ENCODE data around the gene MYL7.

Gene MYL7

DNA sequence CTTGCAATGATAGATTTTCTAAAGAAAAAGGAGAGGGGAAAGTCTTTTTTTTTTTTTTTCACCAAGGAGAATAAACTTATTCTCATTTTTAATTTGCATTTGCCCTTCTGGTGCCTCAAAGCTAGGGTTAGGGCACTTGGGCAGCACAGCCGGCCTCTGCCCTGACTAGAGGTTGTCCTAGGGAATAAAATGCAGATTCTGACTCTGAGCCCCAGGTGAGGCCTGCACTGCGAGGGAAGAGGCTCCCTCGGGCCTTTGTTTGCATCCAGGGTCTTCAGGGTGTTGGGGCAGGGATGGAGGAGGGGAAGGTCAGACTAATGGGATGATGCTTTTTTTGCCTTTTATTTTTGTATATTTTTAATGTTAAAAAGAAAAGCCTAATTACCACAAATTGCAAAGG lies 7.8 kb downstream of the MYL7 start:
- TF ChIP-seq, protein P1, sequence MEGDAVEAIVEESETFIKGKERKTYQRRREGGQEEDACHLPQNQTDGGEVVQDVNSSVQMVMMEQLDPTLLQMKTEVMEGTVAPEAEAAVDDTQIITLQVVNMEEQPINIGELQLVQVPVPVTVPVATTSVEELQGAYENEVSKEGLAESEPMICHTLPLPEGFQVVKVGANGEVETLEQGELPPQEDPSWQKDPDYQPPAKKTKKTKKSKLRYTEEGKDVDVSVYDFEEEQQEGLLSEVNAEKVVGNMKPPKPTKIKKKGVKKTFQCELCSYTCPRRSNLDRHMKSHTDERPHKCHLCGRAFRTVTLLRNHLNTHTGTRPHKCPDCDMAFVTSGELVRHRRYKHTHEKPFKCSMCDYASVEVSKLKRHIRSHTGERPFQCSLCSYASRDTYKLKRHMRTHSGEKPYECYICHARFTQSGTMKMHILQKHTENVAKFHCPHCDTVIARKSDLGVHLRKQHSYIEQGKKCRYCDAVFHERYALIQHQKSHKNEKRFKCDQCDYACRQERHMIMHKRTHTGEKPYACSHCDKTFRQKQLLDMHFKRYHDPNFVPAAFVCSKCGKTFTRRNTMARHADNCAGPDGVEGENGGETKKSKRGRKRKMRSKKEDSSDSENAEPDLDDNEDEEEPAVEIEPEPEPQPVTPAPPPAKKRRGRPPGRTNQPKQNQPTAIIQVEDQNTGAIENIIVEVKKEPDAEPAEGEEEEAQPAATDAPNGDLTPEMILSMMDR (IDR thresholded peaks at IDR 0.05) = no peak
- H3K36me3 ChIP-seq (ENCODE audit: control insufficient read depth, insufficient read depth, low read length) = no peaks in the 10 kb centered on the region
- H3K4me2 ChIP-seq (ENCODE audit: low read length) = no peak overlapping the region
- H3K27ac ChIP-seq = no peak overlapping the region
- no peak overlapping the region for H2AFZ ChIP-seq
- H3K4me1 ChIP-seq = peaks cover 13% of the 10 kb centered on the region
- no peak overlapping the region for H3K4me3 ChIP-seq (ENCODE audit: low read depth, low read length)
- no peaks in the 10 kb centered on the region for H3K9me3 ChIP-seq (ENCODE audit: control insufficient read depth, low read length)
- no peak overlapping the region for H3K9ac ChIP-seq
- no peaks in the 10 kb centered on the region for H3K27me3 ChIP-seq (ENCODE audit: control insufficient read depth, insufficient read depth, low read length)
- no peaks in the 10 kb centered on the region for H3K79me2 ChIP-seq

DNA sequence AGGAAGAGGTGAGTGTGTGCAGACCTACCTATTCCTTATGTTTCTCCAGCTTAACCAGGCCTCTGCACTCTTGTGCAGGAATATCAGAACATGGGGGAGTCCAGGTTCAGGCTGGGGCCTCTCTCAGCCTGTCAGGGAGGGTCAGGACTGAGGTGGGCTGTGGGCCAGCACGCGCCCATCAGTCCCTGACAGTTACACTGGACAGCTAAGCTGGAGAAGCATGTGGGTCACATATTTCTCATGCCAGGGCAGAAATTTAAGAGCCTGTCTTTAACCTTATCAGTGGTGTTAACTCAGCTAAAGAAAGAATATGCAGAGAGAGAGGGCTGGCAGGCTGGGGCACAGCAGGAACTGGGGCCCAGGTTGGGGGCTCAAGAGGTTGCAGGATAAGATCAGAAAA lies 9.1 kb downstream of the MYL7 start:
- H3K9ac ChIP-seq = no peak overlapping the region
- H3K27ac ChIP-seq = no peak overlapping the region
- TF ChIP-seq, protein P1 (IDR thresholded peaks at IDR 0.05) = no peak
- H3K4me1 ChIP-seq = peaks cover 13% of the 10 kb centered on the region
- no peak overlapping the region for H3K4me2 ChIP-seq (ENCODE audit: low read length)
- no peaks in the 10 kb centered on the region for H3K9me3 ChIP-seq (ENCODE audit: control insufficient read depth, low read length)
- no peaks in the 10 kb centered on the region for H3K79me2 ChIP-seq
- H2AFZ ChIP-seq = peak overlapping the region; percentile 66
- no peak overlapping the region for H3K4me3 ChIP-seq (ENCODE audit: low read depth, low read length)
- H3K27me3 ChIP-seq (ENCODE audit: control insufficient read depth, insufficient read depth, low read length) = no peaks in the 10 kb centered on the region
- no peaks in the 10 kb centered on the region for H3K36me3 ChIP-seq (ENCODE audit: control insufficient read depth, insufficient read depth, low read length)

DNA sequence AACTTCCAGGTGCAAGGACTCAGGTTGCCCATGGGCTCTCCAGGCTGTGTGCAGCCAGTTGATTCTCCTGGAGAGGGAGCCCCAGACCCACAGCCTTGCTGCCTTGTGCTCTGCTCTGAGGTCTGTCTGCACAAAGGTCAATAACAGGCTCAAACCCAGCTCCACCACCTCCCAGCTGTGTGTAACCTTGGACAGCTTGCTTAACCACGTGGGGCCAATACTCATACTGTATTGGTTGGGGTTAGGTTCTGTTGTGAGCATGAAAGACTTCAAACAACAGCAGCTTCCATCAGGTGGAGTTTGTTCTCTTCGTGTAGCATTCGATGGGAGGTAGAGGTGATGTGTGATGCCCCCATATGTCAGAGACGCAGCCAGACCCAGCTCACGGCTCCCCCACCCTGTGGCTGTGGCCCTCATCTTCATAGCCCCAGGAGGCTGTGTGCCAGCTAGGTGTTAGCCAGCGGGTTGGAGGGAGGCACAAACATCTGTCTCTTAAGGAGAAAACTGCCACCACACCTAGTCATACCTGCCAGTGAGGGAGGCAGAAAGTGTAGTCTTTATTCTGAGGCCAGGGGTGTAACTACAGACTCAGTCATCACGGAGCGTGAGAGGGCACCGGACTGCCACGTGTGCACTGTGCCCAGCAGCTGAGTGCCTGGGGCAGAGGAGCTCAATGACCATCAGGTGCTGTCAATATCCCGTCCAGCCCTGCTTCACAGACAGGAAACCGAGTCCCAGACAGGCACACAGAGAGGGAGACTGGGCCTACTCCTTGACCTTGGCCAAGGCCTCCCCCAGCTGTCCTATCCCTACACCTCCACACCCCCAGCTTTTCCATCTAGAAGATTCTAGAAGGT lies 9.7 kb downstream of the MYL7 start:
- Histone ChIP-seq H3K9ac (no peak overlapping the region), H3K36me3 (ENCODE audit: control insufficient read depth, insufficient read depth, low read length) (no peaks in the 10 kb centered on the region), H3K27me3 (ENCODE audit: control insufficient read depth, insufficient read depth, low read length) (no peaks in the 10 kb centered on the region), H3K4me3 (ENCODE audit: low read depth, low read length) (no peak overlapping the region), H3K4me2 (ENCODE audit: low read length) (no peak overlapping the region), H2AFZ (peak overlapping the region; percentile 66), H3K79me2 (no peaks in the 10 kb centered on the region), H3K9me3 (ENCODE audit: control insufficient read depth, low read length) (no peaks in the 10 kb centered on the region), H3K27ac (no peak overlapping the region), H3K4me1 (peaks cover 13% of the 10 kb centered on the region)
- TF ChIP-seq, protein P1 (IDR thresholded peaks at IDR 0.05) = peak; percentile 32

DNA sequence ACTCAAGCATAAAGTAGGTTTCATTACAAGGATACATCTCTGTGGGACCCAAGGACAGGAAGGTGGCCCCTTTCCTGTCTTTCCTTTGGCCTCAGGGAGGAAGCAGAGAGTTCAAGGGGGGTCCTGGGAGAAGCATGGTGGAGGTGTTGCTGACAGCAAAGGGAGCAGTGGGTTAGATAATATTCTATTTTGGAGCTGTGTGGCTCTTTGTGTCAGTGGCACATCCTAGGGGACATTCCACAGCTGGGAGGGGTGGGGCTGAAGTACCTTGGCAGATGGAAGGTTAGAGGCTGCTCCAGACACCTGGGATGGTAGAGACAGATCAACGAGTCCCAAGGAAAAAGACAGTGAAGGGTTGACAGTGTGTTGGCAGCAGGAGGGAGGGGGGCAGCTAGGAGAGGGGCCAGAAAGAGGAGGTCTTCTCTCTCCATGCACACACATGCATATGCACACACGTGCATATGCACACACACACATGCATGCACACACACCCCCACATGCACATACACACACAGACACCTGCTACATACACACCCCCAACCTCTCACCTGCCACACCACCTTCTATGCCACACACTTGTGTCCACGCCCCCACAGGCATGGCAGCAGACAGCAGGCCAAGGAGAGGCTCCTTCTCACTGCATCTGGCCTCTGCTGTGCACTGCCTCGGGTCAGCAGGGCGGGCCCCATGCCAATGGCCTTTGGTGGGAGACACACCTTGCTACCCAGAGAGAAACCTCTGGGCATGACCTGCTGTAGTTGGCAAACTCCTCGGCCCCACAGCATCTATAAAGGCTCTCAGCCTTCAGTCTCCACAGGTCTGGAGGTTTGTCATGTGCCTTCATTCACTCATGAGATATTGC lies 12.2 kb downstream of the MYL7 start:
- no peaks in the 10 kb centered on the region for H3K79me2 ChIP-seq
- H3K4me1 ChIP-seq = peaks cover 13% of the 10 kb centered on the region
- TF ChIP-seq, protein P1 (IDR thresholded peaks at IDR 0.05) = no peak

More for the DNA sequence above, 12.2 kb downstream of the MYL7 start:
- Histone ChIP-seq H3K27me3 (ENCODE audit: control insufficient read depth, insufficient read depth, low read length) (no peaks in the 10 kb centered on the region), H3K4me3 (ENCODE audit: low read depth, low read length) (no peak overlapping the region), H3K4me2 (ENCODE audit: low read length) (no peak overlapping the region), H3K36me3 (ENCODE audit: control insufficient read depth, insufficient read depth, low read length) (no peaks in the 10 kb centered on the region), H3K9ac (no peak overlapping the region), H3K9me3 (ENCODE audit: control insufficient read depth, low read length) (no peaks in the 10 kb centered on the region), H3K27ac (no peak overlapping the region), H2AFZ (no peak overlapping the region)

Data from parathyroid adenoma (tissue), 2 donors.